Effector CD8-positive, alpha-beta T cell (primary cell): ENCODE data around the gene A1CF.

ENCODE experiments used
- DNase-seq: peaks from one replicate; lab custom pipeline; 2025; lab: John Stamatoyannopoulos, UW

The A1CF gene

DNA sequence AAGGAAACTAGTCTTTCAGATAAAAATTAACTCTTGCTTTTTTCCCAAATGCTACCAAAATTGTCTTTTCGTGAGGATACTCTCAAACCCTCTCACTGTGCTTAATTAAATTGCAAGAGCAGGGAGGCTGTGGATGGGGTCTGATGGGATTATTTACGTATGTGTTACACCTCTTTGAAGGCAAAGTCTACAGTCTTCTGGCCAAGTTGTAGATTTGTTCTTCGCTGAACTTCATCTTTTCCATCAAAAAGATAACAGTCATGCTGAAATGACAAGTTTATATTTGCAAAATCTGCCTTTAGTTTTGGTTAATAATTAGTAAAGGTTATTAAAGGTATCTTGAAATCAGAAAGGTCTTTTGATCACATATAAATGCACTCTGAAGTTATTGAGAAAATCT is 22.7 kb downstream of the A1CF start:
- DNase-seq = no peak

DNA sequence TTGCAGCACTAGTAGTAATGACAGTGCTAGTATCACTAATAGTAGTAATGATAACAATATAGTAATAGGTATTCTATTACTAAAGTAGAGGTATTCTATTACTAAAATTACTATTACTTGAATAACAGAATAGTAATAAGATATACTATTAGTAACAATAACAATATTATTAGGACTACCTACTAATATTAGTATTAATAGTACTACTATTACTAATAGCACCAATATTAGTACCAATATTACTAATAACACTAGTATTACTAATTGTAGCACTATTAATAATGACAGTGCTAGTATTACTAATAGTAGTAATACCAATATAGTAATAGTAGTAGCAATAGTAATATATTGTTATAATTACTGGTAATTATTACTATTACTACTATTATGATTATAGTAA is 24.1 kb downstream of the A1CF start:
- DNase-seq = no peak

DNA sequence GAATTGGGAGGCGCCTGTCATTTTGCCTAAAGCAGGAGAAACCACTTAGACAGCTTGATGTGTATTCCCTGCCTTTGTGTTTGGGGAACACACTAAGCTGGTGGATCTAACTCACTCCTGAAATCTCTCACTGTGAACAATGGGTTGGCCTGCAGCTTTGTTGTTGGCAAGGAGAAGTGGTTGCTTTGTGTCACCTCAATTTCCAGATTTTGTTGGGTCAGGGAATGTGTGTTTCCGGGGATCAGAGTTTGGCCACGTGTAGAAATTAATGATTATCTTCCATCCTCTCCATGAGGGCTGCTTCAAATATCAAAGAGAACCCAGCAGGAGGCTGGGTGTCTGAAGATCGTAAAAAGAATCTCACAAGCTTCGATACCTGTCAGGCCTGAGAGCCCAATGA is 27.8 kb downstream of the A1CF start:
- no peak for DNase-seq

DNA sequence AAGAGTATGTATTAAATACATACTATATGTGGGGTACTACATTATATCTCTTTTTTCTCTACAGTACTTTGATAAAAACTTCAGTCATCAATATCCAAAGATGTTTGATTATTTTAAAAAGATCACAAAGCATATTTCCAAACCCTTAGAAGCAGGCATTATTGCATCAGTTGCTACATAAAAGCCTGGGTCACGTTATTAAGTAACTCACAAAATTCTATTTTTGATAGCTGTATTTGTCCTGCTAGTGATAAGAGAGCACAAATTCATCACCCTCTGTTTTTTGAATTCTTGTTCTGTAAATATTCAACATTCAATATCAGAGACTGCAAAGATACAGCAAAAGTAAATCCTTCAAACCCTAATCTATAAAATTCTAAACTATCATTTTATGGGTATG is 30.0 kb downstream of the A1CF start:
- DNase-seq = no peak

DNA sequence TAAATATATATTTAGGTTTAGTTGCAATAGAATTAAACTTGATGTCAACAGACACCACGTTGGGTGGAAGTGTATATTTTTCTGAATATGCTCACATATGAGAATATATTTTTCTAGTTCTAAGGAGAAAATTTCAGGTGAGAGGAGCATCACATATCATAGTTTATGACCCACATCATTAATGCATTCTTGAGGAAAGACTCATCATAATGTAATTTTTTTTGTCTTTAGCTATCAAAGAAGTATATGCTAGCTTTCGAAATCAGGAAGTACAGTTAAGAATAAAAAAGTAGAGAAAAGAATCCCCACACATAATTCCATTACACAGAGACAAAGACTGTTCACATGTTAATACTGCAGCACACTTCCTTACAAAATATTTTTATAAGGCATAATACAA is 30.4 kb downstream of the A1CF start:
- DNase-seq = no peak

DNA sequence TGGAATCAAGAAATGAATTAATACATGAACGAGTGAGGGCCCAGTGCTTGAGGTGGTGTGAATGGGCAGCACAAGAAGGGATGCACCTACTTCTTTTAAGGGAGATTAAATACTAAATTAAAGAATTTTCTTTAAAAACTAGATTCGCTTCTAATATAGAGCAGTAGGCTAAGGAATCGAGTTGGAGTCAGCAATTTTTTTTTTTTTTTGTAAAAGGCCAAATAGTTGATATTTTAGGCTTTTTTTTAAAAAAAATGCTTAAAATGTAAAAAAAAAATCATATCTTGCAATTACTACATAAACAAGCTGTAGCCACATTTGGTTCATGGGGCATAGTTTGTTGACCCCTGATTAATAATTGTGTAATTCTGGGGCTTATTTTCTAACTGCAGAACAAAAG is 31.9 kb downstream of the A1CF start:
- DNase-seq = no peak

DNA sequence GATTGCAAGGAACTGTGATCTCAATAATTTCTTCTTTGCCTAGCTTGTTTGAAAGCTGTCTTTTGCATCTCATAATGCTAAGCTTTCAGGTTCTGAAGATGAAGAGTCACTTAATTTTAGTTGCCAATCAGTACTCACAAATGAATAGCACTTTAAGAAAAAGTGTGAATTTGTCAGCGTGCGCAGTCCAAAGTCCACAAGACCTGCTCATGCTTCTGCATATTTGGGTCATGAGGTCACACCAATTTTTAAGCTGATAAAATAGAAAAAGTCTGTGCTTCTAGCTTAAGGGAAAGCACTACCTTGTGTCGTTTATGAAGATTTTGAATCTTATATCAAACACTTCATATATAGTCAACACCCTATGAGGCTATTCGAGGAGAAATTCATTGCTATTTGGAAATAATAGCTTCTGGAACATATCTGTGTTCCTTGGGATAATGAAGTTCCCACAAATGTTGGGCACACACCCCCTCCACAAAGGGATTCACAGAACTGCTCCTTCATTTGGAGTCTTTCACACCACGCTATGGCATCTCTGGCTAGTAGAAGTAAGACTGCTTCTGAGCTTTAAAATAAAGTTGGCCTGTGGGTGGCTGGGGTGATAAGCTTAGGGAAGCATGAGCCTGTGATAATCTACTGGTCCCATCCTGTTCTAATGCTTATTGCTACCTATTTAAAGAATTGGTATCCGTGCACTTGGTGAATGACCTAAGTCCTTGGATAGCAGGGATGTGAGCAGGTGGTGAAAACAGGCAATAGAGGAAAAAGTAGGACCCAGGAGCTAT is 33.3 kb downstream of the A1CF start:
- no peak for DNase-seq

DNA sequence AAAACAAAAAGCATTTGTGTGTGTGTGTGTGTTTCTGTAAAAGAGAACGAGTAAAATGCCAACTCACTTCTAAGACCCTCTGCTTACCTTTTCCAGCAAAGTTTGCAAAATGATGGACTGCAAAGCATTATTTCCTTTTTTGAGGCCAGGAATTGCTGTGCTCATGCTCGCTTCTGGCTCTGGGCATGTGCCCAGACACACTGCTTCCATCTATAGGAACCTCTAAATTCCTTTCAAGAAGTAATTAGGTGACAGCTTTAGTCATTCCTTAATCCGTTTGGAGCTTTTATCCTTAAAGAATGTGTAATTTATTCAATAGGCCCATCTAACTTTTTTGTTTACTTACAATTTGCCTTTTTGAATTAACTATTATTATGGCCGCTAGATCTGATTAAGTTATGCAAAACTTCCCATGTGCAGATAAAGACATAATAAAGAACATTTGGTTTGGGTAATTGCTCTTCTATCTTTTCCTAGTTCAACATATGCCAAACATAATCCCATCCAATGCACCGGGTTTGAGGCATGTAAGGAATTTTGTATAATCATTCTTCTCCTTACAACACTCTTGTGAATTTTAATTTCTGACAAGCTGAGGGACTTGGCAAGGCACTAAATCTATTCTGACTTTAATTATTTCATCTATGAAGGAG is 34.7 kb downstream of the A1CF start:
- no peak for DNase-seq

DNA sequence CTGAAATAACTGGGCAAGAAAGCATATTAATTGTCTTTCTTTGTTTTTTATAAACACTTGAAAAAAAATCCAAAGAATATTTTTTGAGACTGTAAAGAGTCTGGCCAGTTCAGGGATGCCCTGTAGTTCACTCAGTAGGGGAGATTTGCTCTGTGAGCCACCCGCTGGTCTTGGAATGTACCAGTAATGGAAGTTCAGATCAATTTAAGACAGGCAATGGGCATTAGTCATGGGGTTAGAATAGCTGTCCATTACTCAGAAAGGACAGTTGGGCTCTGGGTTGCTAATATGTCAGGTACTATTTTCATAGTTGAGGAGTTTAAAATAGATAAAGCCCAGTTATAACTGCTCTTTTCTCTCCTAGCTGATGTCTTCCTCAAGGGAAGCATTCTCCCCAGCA is 38.7 kb downstream of the A1CF start:
- DNase-seq = no peak

DNA sequence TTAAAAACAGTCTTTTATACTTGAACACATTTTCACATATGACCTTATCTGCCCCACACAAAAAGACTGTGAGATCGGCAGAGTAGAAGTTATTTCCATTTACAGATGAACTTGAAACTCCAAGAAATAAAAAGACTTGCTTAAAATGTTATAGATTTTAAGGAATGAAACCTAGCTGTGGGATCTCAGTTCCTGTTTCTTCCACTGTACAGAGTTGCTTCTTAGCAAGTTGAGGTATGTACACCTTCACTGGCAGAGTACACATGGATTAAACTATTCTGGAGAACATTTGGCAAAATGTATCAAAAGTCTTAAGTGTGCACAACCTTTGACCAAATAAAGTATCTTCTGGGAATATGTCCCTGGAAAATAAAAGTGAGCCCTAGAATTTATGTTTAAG is 48.3 kb downstream of the A1CF start:
- DNase-seq = no peak

DNA sequence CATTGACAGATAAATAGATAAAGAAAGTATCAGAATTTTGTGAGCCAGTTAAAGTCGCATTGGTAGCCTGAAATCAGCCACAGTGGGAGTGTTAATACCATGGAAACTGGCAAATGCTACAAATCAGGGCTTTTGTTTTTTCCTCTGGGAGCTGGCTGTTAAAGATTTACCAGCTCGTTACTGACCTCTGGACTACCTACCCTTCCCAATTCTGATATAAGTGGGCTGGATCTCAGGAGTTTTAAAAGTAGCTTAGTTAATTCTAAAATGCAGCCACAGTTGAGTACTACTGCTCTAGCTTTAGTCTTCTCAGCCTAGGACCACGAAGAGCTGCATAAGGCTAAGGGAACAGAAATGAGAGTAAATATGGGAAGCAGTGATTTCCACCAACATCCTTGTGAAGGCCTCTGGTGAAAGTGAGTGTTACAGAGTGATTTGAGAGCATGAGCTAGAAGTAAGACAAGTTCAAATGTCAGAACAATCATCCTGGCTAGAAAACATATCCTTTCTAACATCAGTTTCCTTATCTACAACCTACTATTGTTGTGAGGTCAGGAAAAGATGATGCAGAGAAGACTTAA is 53.2 kb downstream of the A1CF start:
- DNase-seq = no peak

DNA sequence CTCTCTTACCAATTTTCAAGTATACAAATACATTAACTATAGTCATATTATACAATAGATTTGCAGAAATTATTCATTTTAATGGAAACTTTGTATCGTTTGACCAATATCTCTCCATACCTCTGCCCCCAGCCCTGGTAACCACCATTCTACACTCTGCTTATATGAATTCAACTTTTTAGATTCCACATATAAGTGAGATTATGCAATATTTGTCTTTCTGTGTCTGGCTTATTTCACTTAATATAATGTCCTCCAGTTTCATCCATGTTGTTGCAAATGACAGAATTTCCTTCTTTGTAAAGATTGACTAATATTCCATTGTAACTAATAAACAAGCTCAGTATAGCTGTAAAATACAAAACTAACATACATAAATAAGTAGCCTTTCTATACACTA is 55.4 kb downstream of the A1CF start:
- no peak for DNase-seq

DNA sequence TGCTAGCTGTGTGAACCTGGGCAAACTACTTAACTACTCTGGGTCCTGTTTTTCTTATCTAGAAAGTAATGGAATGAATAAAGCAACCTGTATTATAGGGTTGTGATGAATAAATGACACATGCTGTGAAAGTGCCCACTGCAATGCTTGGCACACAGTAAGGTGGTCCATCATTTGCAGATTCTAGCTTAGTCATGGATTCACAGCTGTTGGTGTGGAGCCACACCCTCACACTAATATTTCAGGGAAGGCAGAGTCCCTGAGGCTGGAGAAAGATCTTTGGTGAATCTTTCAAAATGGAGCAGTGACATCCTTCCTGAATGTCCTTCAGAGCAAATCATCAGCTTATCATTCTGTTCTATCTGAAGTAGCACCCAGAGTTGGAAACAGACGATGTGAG is 60.6 kb downstream of the A1CF start:
- DNase-seq = no peak

DNA sequence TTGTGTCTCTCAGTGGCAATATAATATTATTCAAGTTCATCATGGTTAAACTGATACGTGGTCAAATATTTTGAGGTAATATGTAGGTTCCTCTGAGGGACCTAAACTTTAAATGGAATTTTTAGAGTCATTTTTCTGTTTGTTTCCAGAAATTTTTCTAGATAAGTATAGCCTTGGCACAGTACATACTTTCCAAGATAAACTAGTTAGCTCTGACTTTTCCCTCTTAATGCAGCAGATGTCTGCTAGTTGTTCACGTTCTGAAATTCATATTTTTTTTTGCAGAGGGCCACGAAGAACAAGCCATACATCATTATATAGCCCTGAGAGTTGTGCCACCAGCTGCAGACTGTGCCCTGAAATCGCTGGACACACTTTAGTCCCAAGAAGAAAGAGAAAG is 61.6 kb downstream of the A1CF start:
- no peak for DNase-seq

DNA sequence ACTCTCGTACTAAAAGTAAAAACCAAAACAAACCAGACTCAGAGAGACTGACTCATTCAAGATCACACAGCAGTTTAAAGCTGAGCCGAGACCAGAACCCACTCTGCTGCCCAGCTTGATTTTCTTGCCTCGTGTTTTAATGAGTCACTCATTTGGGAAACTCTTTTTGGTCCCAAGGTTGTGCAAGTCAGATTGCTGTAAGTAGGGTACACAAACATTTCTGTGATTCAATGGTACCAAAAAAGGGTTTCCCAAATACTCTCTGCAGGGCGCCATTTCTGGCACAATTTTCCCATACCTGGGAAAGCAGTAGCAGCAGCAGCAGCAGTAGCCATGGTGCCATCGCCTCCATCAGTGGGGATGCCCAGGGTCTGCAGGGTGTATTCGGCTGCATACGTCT is 75.8 kb downstream of the A1CF start:
- no peak for DNase-seq

DNA sequence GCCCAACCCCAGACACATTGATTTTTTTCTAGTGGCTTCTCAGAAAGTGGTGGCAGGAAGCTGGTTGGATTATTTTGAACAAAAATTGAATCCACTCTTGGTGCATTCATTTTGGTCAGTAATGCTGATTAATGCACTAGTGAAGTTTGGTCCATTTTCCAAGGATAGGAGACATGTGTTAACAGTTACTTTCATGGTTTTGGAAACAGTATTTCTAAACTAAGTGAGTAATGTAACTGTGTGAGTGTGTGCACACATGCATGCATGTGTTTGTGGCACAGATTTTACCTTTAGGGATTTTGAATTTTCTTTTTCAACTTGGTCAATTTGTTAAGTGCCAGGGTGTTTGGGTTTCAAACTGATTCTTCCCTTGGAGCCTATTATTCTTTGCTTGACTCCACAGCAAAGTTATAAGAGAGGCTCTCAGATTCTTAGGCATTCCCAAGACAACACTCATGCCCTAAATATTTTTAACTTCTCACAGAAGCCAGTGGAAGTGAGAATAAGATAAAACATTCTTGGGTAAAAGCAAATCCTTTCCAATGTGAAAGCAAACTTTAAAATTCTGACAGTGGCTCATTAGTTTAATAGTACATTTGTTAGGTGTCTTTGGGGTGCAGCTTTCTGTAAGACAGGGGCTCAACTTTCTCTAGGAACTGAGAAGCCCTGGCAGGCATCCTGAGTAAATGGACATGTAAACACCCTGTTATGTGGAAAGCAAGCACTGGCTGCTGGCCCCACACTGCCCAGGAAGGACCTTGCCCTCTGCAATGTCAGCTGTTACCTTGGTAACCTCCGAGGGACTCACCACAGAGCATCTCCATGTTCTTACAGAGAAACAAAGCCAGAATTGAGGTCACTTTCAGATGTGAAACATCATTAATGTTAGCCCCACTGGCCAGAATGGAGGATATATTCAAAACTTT is 77.3 kb downstream of the A1CF start:
- no peak for DNase-seq

DNA sequence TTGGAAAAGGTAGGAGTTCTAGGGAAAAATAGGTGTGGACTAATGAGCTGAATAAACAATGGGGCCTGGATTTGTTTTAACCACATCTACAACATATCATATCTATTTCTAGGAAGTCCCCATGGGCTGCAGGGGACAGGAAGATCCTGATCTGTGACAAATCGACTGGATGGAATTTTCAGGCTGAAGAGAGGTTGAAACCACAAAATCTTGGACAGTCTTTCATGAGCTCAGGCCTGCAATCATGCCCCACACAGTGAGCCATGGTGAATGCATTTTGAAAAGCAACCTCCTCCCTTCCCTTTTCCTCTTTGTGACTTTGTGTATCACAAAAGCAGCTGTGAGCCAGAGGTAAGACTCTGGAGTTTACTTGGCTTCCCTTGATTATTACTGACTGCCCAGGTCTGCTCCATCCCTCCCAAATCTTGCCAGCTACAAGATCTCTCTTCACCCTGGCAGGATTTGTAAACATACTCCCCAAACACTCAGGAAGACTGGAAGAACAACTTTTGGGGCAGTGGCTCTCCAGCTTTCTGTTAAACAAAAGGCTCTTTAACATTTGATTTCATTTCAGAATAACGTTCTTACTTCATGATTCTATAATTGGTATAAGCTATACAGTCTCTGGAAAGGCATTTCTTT is 79.3 kb downstream of the A1CF start:
- no peak for DNase-seq

DNA sequence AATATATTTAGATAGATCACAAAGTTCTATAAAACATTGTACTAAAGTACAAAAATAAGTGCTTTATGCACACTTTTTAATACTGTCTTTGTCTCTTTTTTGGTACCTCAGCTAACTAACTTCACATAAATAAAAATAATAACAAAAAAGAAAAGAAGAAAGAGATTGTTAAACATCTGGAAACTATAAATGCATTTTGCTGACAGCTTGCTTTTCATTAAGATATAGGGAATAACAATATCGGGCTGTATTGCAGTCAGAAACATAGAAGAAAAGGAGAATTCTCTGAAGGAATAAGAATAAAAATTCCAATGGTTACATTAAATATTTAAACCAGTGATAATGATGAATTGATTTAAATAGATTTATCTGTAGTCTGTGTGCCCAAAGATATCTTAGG is 85.8 kb downstream of the A1CF start:
- DNase-seq = no peak

DNA sequence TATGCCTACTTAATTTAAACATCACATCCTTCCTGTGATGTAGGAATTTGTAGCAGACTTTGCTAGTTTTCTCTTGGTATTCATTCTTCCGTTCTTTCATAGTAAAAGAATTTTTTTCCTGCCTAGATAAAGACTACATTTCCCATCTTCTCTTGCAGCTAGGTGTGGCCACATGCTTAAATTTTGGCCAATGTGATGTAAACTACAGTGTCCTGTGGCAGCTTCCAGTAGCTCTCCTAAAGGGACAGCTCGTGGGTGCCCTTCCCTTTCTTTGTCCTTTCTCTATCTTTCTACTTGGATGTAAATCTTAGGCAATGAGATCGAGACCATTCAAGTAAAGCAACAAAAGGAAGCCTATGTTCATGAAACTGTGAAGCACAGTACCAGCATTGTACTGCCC is 87.1 kb downstream of the A1CF start:
- DNase-seq = no peak

DNA sequence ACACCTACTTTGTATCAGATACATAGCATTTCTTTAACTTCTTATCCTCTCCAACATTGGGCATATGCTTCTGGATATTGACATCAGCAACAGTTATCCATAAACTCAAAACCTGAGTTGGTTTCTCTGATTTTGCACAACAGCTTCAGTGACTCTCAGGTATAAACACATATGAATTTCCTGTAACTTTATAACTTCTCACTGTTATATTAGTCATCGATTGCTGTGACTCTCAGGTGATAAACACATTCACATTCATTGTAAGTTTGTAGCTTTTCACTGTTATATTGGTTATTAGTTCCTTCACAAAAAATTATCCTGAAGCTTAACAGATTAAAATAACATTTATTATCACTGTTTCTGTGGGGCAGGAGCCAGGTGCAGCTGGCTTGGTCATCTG is 88.7 kb downstream of the A1CF start:
- no peak for DNase-seq

DNA sequence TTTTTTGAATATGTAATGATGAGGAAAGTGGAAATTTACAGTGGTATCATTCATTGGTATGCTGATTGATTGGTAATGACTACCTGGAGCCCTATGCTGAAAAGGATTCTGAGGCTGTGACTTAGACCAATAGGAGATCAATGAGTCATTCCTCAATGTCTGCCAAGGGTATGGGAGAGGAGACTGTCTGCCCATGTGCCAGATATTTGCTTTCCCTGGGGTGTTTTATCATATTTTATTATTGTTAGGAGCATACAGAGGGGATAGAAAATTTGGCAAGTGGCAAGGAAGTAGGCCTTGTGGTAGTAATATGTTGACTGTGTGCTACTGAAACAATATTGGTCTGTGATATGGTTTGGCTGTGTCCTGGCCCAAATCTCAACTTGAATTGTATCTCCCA is 90.9 kb downstream of the A1CF start:
- DNase-seq = no peak
